ENCODE results near the gene NPHS1.

DNA sequence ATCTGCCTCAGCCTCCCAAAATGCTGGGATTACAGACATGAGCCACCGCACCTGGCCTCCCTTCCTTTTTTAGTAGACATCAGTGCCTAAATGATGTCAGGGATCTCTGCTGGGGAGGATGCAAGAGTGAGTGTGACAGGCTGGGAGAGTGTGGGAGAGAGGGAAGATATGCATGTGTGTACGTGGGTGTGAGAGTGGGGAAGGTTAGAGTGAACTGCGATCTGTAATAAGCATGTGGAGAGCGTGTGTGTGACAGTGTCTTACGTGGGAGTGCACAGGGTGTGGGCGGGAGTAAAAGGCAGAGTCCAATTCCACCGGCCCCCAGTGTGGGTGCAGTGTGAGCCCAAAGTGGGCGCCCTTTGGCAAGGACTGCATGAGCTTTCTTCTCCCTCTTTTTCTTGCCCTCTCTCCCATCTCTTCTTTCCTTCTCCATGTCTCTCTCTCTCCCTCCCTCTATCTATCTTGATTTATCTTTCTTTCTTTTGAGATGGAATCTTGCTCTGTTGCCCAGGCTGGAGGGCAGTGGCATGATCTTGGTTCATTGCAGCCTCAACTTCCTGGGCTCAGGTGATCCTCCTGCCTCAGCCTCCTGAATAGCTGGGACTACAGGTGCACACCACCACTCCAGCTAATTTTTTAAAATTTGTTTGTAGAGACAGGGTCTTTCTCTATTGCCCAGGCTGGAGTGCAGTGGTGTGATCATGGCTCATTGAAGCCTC is 893 bp upstream of the NPHS1 start:
- no peak for TF ChIP-seq CTCF (IDR thresholded peaks at IDR 0.05)
- no peak for TF ChIP-seq POLR2A (IDR thresholded peaks at IDR 0.05)

Data from vagina (tissue), 2 donors.